Activated T-helper 17 cell treated with anti-CD3 and anti-CD28 coated beads, Interleukin-2, amount 50 U/mL, for 72 hours (primary cell): ENCODE data around the gene SARNP. TPM values are rescaled to one million over a fixed set of nuclear protein-coding genes. Genes with fewer than 3 reads are reported as not detected.

Experiments used
- ATAC-seq: fragments of 150-1000 bp; cut with Tn5 transposase; replicated peaks from 2 replicates; pipeline ENCODE4 v1.10.0; 2021; ENCODE audit warnings: mild to moderate bottlenecking, moderate library complexity
- H3K27ac Mint-ChIP-seq: one replicate; pipeline ENCODE4 v1.8.0; 2022; ENCODE audit warnings: mixed read lengths
- H3K27me3 Mint-ChIP-seq: one replicate; pipeline ENCODE4 v1.8.0; 2022; ENCODE audit warnings: mixed read lengths
- H3K36me3 Mint-ChIP-seq: one replicate; pipeline ENCODE4 v1.8.0; 2022; ENCODE audit warnings: low read depth, mild to moderate bottlenecking, mixed read lengths
- H3K4me1 Mint-ChIP-seq: one replicate; pipeline ENCODE4 v1.8.0; 2022; ENCODE audit warnings: mixed read lengths
- H3K4me3 Mint-ChIP-seq: one replicate; pipeline ENCODE4 v1.8.0; 2022; ENCODE audit warnings: mild to moderate bottlenecking, mixed read lengths
- H3K9me3 Mint-ChIP-seq: one replicate; pipeline ENCODE4 v1.8.0; 2022; ENCODE audit warnings: mixed read lengths
- total RNA-seq, 2 donors: library from RNA; stranded (reverse); gene quantifications; one replicate each; pipeline ENCODE4 v1.2.3, GENCODE V29; 2022

The SARNP gene
- total RNA-seq, 2 donors from 2014 or later, result 63.6 to 103 TPM

GRCh38 chr12:55746174-55746912 is 71.2 kb downstream of the SARNP start:
- no peaks in the 10 kb centered on the region for H3K9me3 Mint-ChIP-seq
- no peaks in the 10 kb centered on the region for H3K27me3 Mint-ChIP-seq
- ATAC-seq, result no peak
- H3K4me3 Mint-ChIP-seq, result peak overlapping the region; percentile 5
- H3K4me1 Mint-ChIP-seq, result peaks cover 41% of the 10 kb centered on the region
- H3K27ac Mint-ChIP-seq, result peak overlapping the region; percentile 40
- H3K36me3 Mint-ChIP-seq, result peaks cover 31% of the 10 kb centered on the region

- ATAC-seq, result no peak
- Mint-ChIP-seq H3K27ac (peak overlapping the region; percentile 69), H3K27me3 (no peaks in the 10 kb centered on the region), H3K4me3 (peak overlapping the region; percentile 84), H3K4me1 (peaks cover 41% of the 10 kb centered on the region), H3K9me3 (no peaks in the 10 kb centered on the region), H3K36me3 (peaks cover 23% of the 10 kb centered on the region)
These were observed 72.0 kb downstream of the SARNP start for GRCh38 chr12:55745361-55746173.

GRCh38 chr12:55744340-55745030 is 73.0 kb downstream of the SARNP start:
- Mint-ChIP-seq H3K4me1 (peaks cover 41% of the 10 kb centered on the region), H3K9me3 (no peaks in the 10 kb centered on the region), H3K4me3 (peak overlapping the region; percentile 84), H3K36me3 (peaks cover 12% of the 10 kb centered on the region), H3K27me3 (no peaks in the 10 kb centered on the region), H3K27ac (peak overlapping the region; percentile 69)
- no peak for ATAC-seq

GRCh38 chr12:55743406-55744339 is 73.9 kb downstream of the SARNP start:
- Mint-ChIP-seq H3K9me3 (no peaks in the 10 kb centered on the region), H3K27me3 (no peaks in the 10 kb centered on the region), H3K4me1 (peaks cover 41% of the 10 kb centered on the region), H3K27ac (peak overlapping the region; percentile 69), H3K36me3 (peaks cover 5% of the 10 kb centered on the region), H3K4me3 (peak overlapping the region; percentile 84)
- peak; percentile 57 for ATAC-seq

- peak; percentile 81 for ATAC-seq
- peaks cover under 1% of the 10 kb centered on the region for H3K36me3 Mint-ChIP-seq
These were observed 74.7 kb downstream of the SARNP start, which contains the start of gene GDF11 for GRCh38 chr12:55742719-55743405. TSS of gene GDF11 (plus strand) at chr12:55743122. CDS start at chr12:55743317, 195 bp downstream.

GRCh38 chr12:55741931-55742680 is 75.4 kb downstream of the SARNP start:
- H3K27ac Mint-ChIP-seq, result peak overlapping the region; percentile 81
- no peaks in the 10 kb centered on the region for H3K36me3 Mint-ChIP-seq
- no peak for ATAC-seq
- peak overlapping the region; percentile 82 for H3K4me3 Mint-ChIP-seq
- no peaks in the 10 kb centered on the region for H3K27me3 Mint-ChIP-seq
- H3K4me1 Mint-ChIP-seq, result peaks cover 44% of the 10 kb centered on the region
- H3K9me3 Mint-ChIP-seq, result no peaks in the 10 kb centered on the region

More at GRCh38 chr12:55742719-55743405, 74.7 kb downstream of the SARNP start, which contains the start of gene GDF11:
- H3K4me3 Mint-ChIP-seq, result peak within 1 kb of the TSS; percentile 84
- peaks cover 45% of the 10 kb centered on the region for H3K4me1 Mint-ChIP-seq
- H3K27me3 Mint-ChIP-seq, result no peaks in the 10 kb centered on the region
- peak within 1 kb of the TSS; percentile 81 for H3K27ac Mint-ChIP-seq
- H3K9me3 Mint-ChIP-seq, result no peaks in the 10 kb centered on the region

- ATAC-seq, result no peak
- Mint-ChIP-seq H3K27ac (peak overlapping the region; percentile 58), H3K4me3 (peak overlapping the region; percentile 83), H3K27me3 (no peaks in the 10 kb centered on the region), H3K4me1 (peaks cover 32% of the 10 kb centered on the region), H3K9me3 (no peaks in the 10 kb centered on the region), H3K36me3 (no peaks in the 10 kb centered on the region)
These were observed 78.5 kb downstream of the SARNP start for GRCh38 chr12:55739025-55739378.

GRCh38 chr12:55738123-55739024 is 79.2 kb downstream of the SARNP start:
- Mint-ChIP-seq H3K36me3 (no peaks in the 10 kb centered on the region), H3K9me3 (no peaks in the 10 kb centered on the region), H3K27me3 (no peaks in the 10 kb centered on the region), H3K4me3 (peak overlapping the region; percentile 83), H3K27ac (peak overlapping the region; percentile 58), H3K4me1 (peaks cover 32% of the 10 kb centered on the region)
- ATAC-seq, result peak; percentile 65

GRCh38 chr12:55737581-55738122 is 79.9 kb downstream of the SARNP start:
- Mint-ChIP-seq H3K4me3 (peak overlapping the region; percentile 83), H3K27ac (peak overlapping the region; percentile 58), H3K9me3 (no peaks in the 10 kb centered on the region), H3K27me3 (no peaks in the 10 kb centered on the region), H3K36me3 (no peaks in the 10 kb centered on the region), H3K4me1 (peaks cover 30% of the 10 kb centered on the region)
- no peak for ATAC-seq

- Mint-ChIP-seq H3K4me3 (peak overlapping the region; percentile 83), H3K4me1 (peaks cover 23% of the 10 kb centered on the region), H3K9me3 (no peaks in the 10 kb centered on the region), H3K36me3 (no peaks in the 10 kb centered on the region), H3K27ac (peak overlapping the region; percentile 58), H3K27me3 (no peaks in the 10 kb centered on the region)
- peak; percentile 69 for ATAC-seq
These were observed 80.5 kb downstream of the SARNP start for GRCh38 chr12:55736780-55737580.

GRCh38 chr12:55736076-55736475 is 81.4 kb downstream of the SARNP start:
- ATAC-seq, result no peak
- H3K36me3 Mint-ChIP-seq, result no peaks in the 10 kb centered on the region
- peaks cover 20% of the 10 kb centered on the region for H3K4me1 Mint-ChIP-seq
- H3K4me3 Mint-ChIP-seq, result no peak overlapping the region
- H3K9me3 Mint-ChIP-seq, result no peaks in the 10 kb centered on the region
- no peak overlapping the region for H3K27ac Mint-ChIP-seq
- H3K27me3 Mint-ChIP-seq, result no peaks in the 10 kb centered on the region
